HepG2 (cell line): ENCODE measurements around the gene ATAD3C. TPM values are rescaled to one million over a fixed set of nuclear protein-coding genes. Genes with fewer than 3 reads are reported as not detected.

Experiments
- CREB1 ChIP-seq, 2 experiments: fragments of 450-650 bp in 1 of 2; IDR thresholded peaks; 2 replicates each; pipeline ENCODE4 v1.6.1; 2016 to 2017; ENCODE audit warnings: control low read depth in 1 of 2, mild to moderate bottlenecking in 1 of 2, missing compliant biosample characterization in 1 of 2, missing genetic modification characterization in 1 of 2
- EP300 ChIP-seq, 3 experiments: sonication (generic) in 1 of 3; formaldehyde crosslinking in 1 of 3; IDR thresholded peaks; 2 replicates each; pipeline versions ENCODE4 v1.5.1 to v1.6.1; 2011 to 2020; ENCODE audit warnings: low read depth in 2 of 3, low read length in 2 of 3, borderline replicate concordance in 1 of 3, improper control_type of control experiment in 1 of 3, mild to moderate bottlenecking in 1 of 3, missing genetic modification reagents in 1 of 3, moderate library complexity in 1 of 3
- IRF2 ChIP-seq: IDR thresholded peaks from 2 replicates; pipeline ENCODE4 v1.6.1; 2018; ENCODE audit warnings: missing genetic modification reagents, missing compliant biosample characterization
- ZNF552 ChIP-seq: sonication (generic); formaldehyde crosslinking; IDR thresholded peaks from 2 replicates; pipeline ENCODE4 v1.9.0; 2022; ENCODE audit warnings: missing genetic modification reagents, mild to moderate bottlenecking, borderline replicate concordance
- ZNF772 ChIP-seq: sonication (generic); formaldehyde crosslinking; IDR thresholded peaks from 2 replicates; pipeline ENCODE4 v1.5.0; 2020; ENCODE audit warnings: mild to moderate bottlenecking, missing genetic modification reagents
- ZNF781 ChIP-seq: sonication (generic); formaldehyde crosslinking; IDR thresholded peaks from 2 replicates; pipeline ENCODE4 v1.5.1; 2020; ENCODE audit warnings: borderline replicate concordance, mild to moderate bottlenecking, missing genetic modification reagents; ENCODE audit errors: not compliant biosample characterization
- polyA plus RNA-seq, 8 experiments: library from polyadenylated mRNA; depleted of rRNA in 3 of 8; stranded (reverse) in 7 of 8; unstranded in 1 of 8; fragments of >200 nt; fragmentation: Illumina TruSeq in 4 of 8; extraction: Trizol in 4 of 8; gene quantifications; 2 replicates each; pipeline versions ENCODE4 v1.2.1 to v1.2.3, GENCODE V29; 2011 to 2016; ENCODE audit warnings: low read depth in 4 of 8, missing spikeins in 1 of 8, mixed read lengths in 1 of 8; ENCODE audit not compliant: insufficient read depth in 1 of 8
- total RNA-seq, 5 experiments: library from RNA; depleted of rRNA; stranded (reverse); fragments of >200 nt; fragmentation: Illumina TruSeq; extraction: Trizol; gene quantifications; 2 replicates each; pipeline ENCODE4 v1.2.3, GENCODE V29; 2016; ENCODE audit warnings: low read depth in 1 of 5
- TF ChIP-seq, protein P1 (sequence below): sonication (generic); formaldehyde crosslinking; IDR thresholded peaks from 2 replicates; pipeline ENCODE4 v1.4.0; 2020; ENCODE audit warnings: missing genetic modification reagents
- TF ChIP-seq, protein P2 (sequence below): sonication (generic); formaldehyde crosslinking; IDR thresholded peaks from 2 replicates; pipeline ENCODE4 v1.4.0; 2020; ENCODE audit warnings: missing genetic modification reagents
- TF ChIP-seq, protein P3 (sequence below): IDR thresholded peaks from 2 replicates; pipeline ENCODE4 v1.6.1; 2016; ENCODE audit warnings: low read depth, missing genetic modification reagents, missing compliant biosample characterization

ATAD3C gene
- total and polyA plus RNA-seq, 2 of the 13 experiments (the other 11 are each of a cell fraction or from before 2014, with no cell fraction given) = 2.4 to 3.2 TPM

DNA sequence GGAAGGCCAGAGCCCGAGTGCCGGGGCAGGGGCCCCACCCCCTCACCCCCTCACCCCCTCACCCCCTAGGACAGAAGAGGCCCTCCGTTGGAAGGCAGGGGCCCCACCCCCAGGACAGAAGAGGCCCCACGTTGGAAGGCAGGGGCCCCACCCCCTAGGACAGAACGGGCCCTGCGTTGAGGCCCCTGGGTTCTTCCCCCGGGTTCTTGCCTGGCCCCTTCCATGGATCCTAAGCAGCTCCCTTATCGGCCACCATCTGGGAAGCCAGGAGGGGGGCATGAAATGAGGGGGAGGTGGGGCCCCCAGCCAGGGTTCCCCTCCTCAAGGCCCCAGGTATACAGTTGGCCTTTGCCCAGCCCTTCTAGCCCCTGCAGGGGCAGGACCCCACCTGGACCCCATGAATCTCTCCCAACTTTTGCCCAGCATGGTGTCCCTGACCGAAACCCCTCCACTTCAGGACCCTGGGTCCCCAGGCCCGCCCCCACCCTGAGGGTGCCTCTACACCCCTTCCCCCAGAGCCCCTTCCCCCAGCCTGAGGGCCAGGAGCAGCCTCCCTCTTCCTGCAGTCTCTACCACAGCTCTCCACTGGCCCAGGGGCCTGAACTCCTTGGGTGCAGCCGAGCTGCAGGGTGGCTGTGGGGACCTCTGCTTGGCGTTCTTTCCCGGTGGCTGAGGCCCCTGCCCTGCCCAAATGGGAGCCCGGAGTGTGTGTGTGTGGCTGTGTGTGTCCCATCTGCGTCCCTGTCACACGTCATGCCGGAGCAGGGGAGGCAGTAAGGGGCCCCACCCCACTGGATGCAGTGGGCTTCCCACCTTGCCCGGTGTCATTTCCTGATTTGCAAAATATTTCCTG lies 18.3 kb upstream of the ATAD3C start (continued):
- TF ChIP-seq, protein P1, sequence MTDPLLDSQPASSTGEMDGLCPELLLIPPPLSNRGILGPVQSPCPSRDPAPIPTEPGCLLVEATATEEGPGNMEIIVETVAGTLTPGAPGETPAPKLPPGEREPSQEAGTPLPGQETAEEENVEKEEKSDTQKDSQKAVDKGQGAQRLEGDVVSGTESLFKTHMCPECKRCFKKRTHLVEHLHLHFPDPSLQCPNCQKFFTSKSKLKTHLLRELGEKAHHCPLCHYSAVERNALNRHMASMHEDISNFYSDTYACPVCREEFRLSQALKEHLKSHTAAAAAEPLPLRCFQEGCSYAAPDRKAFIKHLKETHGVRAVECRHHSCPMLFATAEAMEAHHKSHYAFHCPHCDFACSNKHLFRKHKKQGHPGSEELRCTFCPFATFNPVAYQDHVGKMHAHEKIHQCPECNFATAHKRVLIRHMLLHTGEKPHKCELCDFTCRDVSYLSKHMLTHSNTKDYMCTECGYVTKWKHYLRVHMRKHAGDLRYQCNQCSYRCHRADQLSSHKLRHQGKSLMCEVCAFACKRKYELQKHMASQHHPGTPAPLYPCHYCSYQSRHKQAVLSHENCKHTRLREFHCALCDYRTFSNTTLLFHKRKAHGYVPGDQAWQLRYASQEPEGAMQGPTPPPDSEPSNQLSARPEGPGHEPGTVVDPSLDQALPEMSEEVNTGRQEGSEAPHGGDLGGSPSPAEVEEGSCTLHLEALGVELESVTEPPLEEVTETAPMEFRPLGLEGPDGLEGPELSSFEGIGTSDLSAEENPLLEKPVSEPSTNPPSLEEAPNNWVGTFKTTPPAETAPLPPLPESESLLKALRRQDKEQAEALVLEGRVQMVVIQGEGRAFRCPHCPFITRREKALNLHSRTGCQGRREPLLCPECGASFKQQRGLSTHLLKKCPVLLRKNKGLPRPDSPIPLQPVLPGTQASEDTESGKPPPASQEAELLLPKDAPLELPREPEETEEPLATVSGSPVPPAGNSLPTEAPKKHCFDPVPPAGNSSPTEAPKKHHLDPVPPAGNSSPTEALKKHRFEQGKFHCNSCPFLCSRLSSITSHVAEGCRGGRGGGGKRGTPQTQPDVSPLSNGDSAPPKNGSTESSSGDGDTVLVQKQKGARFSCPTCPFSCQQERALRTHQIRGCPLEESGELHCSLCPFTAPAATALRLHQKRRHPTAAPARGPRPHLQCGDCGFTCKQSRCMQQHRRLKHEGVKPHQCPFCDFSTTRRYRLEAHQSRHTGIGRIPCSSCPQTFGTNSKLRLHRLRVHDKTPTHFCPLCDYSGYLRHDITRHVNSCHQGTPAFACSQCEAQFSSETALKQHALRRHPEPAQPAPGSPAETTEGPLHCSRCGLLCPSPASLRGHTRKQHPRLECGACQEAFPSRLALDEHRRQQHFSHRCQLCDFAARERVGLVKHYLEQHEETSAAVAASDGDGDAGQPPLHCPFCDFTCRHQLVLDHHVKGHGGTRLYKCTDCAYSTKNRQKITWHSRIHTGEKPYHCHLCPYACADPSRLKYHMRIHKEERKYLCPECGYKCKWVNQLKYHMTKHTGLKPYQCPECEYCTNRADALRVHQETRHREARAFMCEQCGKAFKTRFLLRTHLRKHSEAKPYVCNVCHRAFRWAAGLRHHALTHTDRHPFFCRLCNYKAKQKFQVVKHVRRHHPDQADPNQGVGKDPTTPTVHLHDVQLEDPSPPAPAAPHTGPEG (CRISPR knock-in tag) = no peak
- TF ChIP-seq IRF2 (CRISPR knock-in tag) = peak; percentile 1; the same call in 1 of the 2 replicates
- peak; percentile 22 for TF ChIP-seq ZNF781 (CRISPR knock-in tag)
- no peak for TF ChIP-seq CREB1 (IDR thresholded peaks at IDR 0.05)
- TF ChIP-seq CREB1 (CRISPR knock-in tag; IDR thresholded peaks at IDR 0.05) = no peak
- TF ChIP-seq, protein P2, sequence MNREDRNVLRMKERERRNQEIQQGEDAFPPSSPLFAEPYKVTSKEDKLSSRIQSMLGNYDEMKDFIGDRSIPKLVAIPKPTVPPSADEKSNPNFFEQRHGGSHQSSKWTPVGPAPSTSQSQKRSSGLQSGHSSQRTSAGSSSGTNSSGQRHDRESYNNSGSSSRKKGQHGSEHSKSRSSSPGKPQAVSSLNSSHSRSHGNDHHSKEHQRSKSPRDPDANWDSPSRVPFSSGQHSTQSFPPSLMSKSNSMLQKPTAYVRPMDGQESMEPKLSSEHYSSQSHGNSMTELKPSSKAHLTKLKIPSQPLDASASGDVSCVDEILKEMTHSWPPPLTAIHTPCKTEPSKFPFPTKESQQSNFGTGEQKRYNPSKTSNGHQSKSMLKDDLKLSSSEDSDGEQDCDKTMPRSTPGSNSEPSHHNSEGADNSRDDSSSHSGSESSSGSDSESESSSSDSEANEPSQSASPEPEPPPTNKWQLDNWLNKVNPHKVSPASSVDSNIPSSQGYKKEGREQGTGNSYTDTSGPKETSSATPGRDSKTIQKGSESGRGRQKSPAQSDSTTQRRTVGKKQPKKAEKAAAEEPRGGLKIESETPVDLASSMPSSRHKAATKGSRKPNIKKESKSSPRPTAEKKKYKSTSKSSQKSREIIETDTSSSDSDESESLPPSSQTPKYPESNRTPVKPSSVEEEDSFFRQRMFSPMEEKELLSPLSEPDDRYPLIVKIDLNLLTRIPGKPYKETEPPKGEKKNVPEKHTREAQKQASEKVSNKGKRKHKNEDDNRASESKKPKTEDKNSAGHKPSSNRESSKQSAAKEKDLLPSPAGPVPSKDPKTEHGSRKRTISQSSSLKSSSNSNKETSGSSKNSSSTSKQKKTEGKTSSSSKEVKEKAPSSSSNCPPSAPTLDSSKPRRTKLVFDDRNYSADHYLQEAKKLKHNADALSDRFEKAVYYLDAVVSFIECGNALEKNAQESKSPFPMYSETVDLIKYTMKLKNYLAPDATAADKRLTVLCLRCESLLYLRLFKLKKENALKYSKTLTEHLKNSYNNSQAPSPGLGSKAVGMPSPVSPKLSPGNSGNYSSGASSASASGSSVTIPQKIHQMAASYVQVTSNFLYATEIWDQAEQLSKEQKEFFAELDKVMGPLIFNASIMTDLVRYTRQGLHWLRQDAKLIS (CRISPR knock-in tag) = peak; percentile 3; the same call in 1 of the 2 replicates
- TF ChIP-seq, protein P3, sequence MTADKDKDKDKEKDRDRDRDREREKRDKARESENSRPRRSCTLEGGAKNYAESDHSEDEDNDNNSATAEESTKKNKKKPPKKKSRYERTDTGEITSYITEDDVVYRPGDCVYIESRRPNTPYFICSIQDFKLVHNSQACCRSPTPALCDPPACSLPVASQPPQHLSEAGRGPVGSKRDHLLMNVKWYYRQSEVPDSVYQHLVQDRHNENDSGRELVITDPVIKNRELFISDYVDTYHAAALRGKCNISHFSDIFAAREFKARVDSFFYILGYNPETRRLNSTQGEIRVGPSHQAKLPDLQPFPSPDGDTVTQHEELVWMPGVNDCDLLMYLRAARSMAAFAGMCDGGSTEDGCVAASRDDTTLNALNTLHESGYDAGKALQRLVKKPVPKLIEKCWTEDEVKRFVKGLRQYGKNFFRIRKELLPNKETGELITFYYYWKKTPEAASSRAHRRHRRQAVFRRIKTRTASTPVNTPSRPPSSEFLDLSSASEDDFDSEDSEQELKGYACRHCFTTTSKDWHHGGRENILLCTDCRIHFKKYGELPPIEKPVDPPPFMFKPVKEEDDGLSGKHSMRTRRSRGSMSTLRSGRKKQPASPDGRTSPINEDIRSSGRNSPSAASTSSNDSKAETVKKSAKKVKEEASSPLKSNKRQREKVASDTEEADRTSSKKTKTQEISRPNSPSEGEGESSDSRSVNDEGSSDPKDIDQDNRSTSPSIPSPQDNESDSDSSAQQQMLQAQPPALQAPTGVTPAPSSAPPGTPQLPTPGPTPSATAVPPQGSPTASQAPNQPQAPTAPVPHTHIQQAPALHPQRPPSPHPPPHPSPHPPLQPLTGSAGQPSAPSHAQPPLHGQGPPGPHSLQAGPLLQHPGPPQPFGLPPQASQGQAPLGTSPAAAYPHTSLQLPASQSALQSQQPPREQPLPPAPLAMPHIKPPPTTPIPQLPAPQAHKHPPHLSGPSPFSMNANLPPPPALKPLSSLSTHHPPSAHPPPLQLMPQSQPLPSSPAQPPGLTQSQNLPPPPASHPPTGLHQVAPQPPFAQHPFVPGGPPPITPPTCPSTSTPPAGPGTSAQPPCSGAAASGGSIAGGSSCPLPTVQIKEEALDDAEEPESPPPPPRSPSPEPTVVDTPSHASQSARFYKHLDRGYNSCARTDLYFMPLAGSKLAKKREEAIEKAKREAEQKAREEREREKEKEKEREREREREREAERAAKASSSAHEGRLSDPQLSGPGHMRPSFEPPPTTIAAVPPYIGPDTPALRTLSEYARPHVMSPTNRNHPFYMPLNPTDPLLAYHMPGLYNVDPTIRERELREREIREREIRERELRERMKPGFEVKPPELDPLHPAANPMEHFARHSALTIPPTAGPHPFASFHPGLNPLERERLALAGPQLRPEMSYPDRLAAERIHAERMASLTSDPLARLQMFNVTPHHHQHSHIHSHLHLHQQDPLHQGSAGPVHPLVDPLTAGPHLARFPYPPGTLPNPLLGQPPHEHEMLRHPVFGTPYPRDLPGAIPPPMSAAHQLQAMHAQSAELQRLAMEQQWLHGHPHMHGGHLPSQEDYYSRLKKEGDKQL (CRISPR knock-in tag) = no peak
- TF ChIP-seq ZNF772 = no peak
- TF ChIP-seq EP300 (IDR thresholded peaks at IDR 0.05; ENCODE audit: low read depth in 2 of 2, low read length in 2 of 2) = 0 out of 4 replicates have a peak, but pooled peaks of 1 of the 2 experiments have one; percentile 34
- no peak for TF ChIP-seq EP300 (CRISPR knock-in tag; IDR thresholded peaks at IDR 0.05; ENCODE audit: borderline replicate concordance)
- no peak for TF ChIP-seq ZNF552 (CRISPR knock-in tag)
